ENCODE results near the gene DHX35. TPM values are rescaled to one million over a fixed set of nuclear protein-coding genes. Genes with fewer than 3 reads are reported as not detected.

The DHX35 gene
- polyA plus RNA-seq, 1 donor from 2014 or later, result 21.3 TPM

- H3K9ac ChIP-seq (ENCODE audit: low read length), result no peak overlapping the region
- no peaks in the 10 kb centered on the region for H4K20me1 ChIP-seq (ENCODE audit: insufficient read depth)
- H3F3A ChIP-seq (ENCODE audit: insufficient read depth, low read length, poor library complexity, severe bottlenecking), result no peaks in the 10 kb centered on the region
- H3K9me3 ChIP-seq (ENCODE audit: low read length), result no peaks in the 10 kb centered on the region
- TF ChIP-seq, protein P1, sequence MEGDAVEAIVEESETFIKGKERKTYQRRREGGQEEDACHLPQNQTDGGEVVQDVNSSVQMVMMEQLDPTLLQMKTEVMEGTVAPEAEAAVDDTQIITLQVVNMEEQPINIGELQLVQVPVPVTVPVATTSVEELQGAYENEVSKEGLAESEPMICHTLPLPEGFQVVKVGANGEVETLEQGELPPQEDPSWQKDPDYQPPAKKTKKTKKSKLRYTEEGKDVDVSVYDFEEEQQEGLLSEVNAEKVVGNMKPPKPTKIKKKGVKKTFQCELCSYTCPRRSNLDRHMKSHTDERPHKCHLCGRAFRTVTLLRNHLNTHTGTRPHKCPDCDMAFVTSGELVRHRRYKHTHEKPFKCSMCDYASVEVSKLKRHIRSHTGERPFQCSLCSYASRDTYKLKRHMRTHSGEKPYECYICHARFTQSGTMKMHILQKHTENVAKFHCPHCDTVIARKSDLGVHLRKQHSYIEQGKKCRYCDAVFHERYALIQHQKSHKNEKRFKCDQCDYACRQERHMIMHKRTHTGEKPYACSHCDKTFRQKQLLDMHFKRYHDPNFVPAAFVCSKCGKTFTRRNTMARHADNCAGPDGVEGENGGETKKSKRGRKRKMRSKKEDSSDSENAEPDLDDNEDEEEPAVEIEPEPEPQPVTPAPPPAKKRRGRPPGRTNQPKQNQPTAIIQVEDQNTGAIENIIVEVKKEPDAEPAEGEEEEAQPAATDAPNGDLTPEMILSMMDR (IDR thresholded peaks at IDR 0.05; ENCODE audit: poor library complexity, severe bottlenecking), result no peak
- TF ChIP-seq MXI1 (conservative IDR thresholded peaks at IDR 0.05; ENCODE audit: poor library complexity, severe bottlenecking), result no peak
- no peak for TF ChIP-seq RAD21 (conservative IDR thresholded peaks at IDR 0.05)
- TF ChIP-seq EZH2 (IDR thresholded peaks at IDR 0.05; ENCODE audit: borderline replicate concordance, insufficient read depth, low read length, poor library complexity, severe bottlenecking), result no peak
- no peak for TF ChIP-seq POLR2AphosphoS5 (IDR thresholded peaks at IDR 0.05)
- H3K27ac ChIP-seq (ENCODE audit: low read length), result no peak overlapping the region
- no peaks in the 10 kb centered on the region for H3K27me3 ChIP-seq (ENCODE audit: insufficient read depth, low read depth, low read length)
- no peak overlapping the region for H3K4me2 ChIP-seq (ENCODE audit: low read length)
- H2AFZ ChIP-seq (ENCODE audit: low read depth, low read length), result no peak overlapping the region
- H3K79me2 ChIP-seq (replicated peaks; ENCODE audit: insufficient read depth, low read length), result peaks cover 18% of the 10 kb centered on the region
- H3K9me2 ChIP-seq (ENCODE audit: insufficient read depth, low read length), result no peaks in the 10 kb centered on the region
- no peak overlapping the region for H3K4me3 ChIP-seq (ENCODE audit: low read length)
- no peaks in the 10 kb centered on the region for H3K36me3 ChIP-seq (ENCODE audit: insufficient read depth, low read length)
Measured at GRCh38 chr20:38924718-38925117, 37.4 kb upstream of the DHX35 start.

DNA sequence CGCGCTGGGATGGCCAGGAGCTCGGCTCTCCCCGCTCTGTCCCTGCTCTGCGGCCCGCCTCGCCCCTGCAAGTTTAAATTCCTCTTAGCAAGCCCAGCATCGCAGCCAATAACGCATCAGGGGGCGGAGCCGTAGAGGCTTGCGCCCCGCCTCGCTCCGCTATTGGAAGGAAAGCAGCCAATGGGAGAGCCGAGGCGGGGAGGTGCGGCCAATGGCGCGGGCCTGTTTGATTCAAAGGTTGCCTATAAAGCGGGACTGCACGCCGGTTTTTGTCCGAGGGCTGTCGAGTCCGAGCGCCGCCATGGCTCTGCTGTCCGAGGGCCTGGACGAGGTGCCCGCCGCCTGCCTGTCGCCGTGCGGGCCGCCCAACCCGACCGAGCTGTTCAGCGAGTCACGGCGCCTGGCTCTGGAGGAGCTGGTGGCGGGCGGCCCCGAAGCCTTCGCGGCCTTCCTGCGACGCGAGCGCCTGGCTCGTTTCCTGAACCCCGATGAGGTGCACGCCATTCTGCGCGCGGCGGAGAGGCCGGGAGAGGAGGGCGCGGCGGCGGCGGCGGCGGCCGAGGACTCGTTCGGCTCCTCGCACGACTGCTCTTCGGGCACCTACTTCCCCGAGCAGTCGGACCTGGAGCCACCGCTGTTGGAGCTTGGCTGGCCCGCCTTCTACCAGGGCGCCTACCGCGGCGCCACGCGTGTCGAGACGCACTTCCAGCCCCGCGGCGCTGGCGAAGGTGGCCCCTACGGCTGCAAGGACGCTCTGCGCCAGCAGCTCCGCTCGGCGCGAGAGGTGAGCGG lies 35.8 kb upstream of the DHX35 start, which contains the start of gene FAM83D:
FAM83D (plus strand) TSS at position 276 of the 792 bp plus-strand sequence; CDS start at position 302, 26 bp downstream.
- Histone ChIP-seq H2AFZ (ENCODE audit: low read depth, low read length) (peak within 1 kb of the TSS; percentile 40), H3K27ac (ENCODE audit: low read length) (no peak within 1 kb of the TSS), H3K27me3 (ENCODE audit: insufficient read depth, low read depth, low read length) (no peaks in the 10 kb centered on the region), H3K9me3 (ENCODE audit: low read length) (no peaks in the 10 kb centered on the region), H3K9ac (ENCODE audit: low read length) (peak within 1 kb of the TSS; percentile 50), H3K4me3 (ENCODE audit: low read length) (peak within 1 kb of the TSS; percentile 91), H3K4me2 (ENCODE audit: low read length) (peak within 1 kb of the TSS; percentile 10), H3K9me2 (ENCODE audit: insufficient read depth, low read length) (no peaks in the 10 kb centered on the region), H3F3A (ENCODE audit: insufficient read depth, low read length, poor library complexity, severe bottlenecking) (no peaks in the 10 kb centered on the region), H3K79me2 (replicated peaks; ENCODE audit: insufficient read depth, low read length) (peaks cover 25% of the 10 kb centered on the region), H4K20me1 (ENCODE audit: insufficient read depth) (no peaks in the 10 kb centered on the region), H3K36me3 (ENCODE audit: insufficient read depth, low read length) (no peaks in the 10 kb centered on the region)
- TF ChIP-seq SMC3 (conservative IDR thresholded peaks at IDR 0.05; ENCODE audit: poor library complexity) (peak; percentile 48), REST (IDR thresholded peaks at IDR 0.05; ENCODE audit: borderline replicate concordance) (peak; percentile 49), POLR2AphosphoS5 (IDR thresholded peaks at IDR 0.05) (peak; percentile 59), TAF1 (IDR thresholded peaks at IDR 0.05; ENCODE audit: low read depth) (peak; percentile 64), RAD21 (conservative IDR thresholded peaks at IDR 0.05) (no peak), MXI1 (conservative IDR thresholded peaks at IDR 0.05; ENCODE audit: poor library complexity, severe bottlenecking) (peak; percentile 99), EP300 (conservative IDR thresholded peaks at IDR 0.05; ENCODE audit: poor library complexity, severe bottlenecking) (no peak)
- TF ChIP-seq, protein P1 (IDR thresholded peaks at IDR 0.05; ENCODE audit: poor library complexity, severe bottlenecking), result peak; percentile 36

Measured in neural cell (in vitro differentiated cells).